Measurements from ENCODE around the gene WRNIP1. TPM values are rescaled to one million over a fixed set of nuclear protein-coding genes. Genes with fewer than 3 reads are reported as not detected.
A peak's percentile ranks its signal among the peaks of the same experiment; 100 is the strongest.

The WRNIP1 gene
- total RNA-seq, 1 experiment from 2014 or later, result 51.7 TPM

GRCh38 chr6:2745246-2745645 lies 19.9 kb upstream of the WRNIP1 start:
- no peaks in the 10 kb centered on the region for H3K27me3 ChIP-seq (replicated peaks; ENCODE audit: control insufficient read depth, insufficient read depth, low read length)
- no TSS peak for BruUV-seq (replicated peaks)
- CTCF ChIA-PET, result interaction anchor here (0.6 kb wide), 1 partner anchor 219 kb away, joined by 3 read pairs; no protein-coding TSS in a partner anchor
- no peak for TF ChIP-seq CTCF (IDR thresholded peaks at IDR 0.05; ENCODE audit: insufficient read depth in 1 of 2, low read depth in 1 of 2, low read length in 1 of 2, severe bottlenecking in 1 of 2, unreplicated experiment in 1 of 2)
- Mint-ChIP-seq H3K4me3 (ENCODE audit: unreplicated experiment) (no peak overlapping the region), H3K27me3 (ENCODE audit: insufficient read depth, unreplicated experiment) (no peaks in the 10 kb centered on the region), H3K9me3 (ENCODE audit: unreplicated experiment) (no peaks in the 10 kb centered on the region), H3K36me3 (ENCODE audit: insufficient read depth, unreplicated experiment) (no peaks in the 10 kb centered on the region), H3K27ac (ENCODE audit: unreplicated experiment) (peak overlapping the region; percentile 41), H3K4me1 (ENCODE audit: low read depth, unreplicated experiment) (peaks cover 17% of the 10 kb centered on the region)
- no peak for DNase-seq
- peaks cover 13% of the 10 kb centered on the region for H3K4me1 ChIP-seq
- H3K36me3 ChIP-seq (ENCODE audit: control insufficient read depth, insufficient read depth, low read length), result no peaks in the 10 kb centered on the region
- intact Hi-C loops (cut with micrococcal nuclease; ENCODE audit: unreplicated experiment), result no loop called here
- POLR2A ChIA-PET, result no interaction called here
- no peak overlapping the region for H3K4me3 ChIP-seq (ENCODE audit: low read depth, low read length)
- H3K9me3 ChIP-seq, result no peaks in the 10 kb centered on the region

- no peak overlapping the region for H3K4me3 ChIP-seq (ENCODE audit: low read depth, low read length)
- H3K27me3 ChIP-seq (replicated peaks; ENCODE audit: control insufficient read depth, insufficient read depth, low read length), result no peaks in the 10 kb centered on the region
- H3K4me3 Mint-ChIP-seq (ENCODE audit: unreplicated experiment), result no peak overlapping the region
- no peak overlapping the region for H3K27ac Mint-ChIP-seq (ENCODE audit: unreplicated experiment)
- H3K36me3 ChIP-seq (ENCODE audit: control insufficient read depth, insufficient read depth, low read length), result no peaks in the 10 kb centered on the region
- peaks cover 13% of the 10 kb centered on the region for H3K4me1 ChIP-seq
- intact Hi-C loops (cut with micrococcal nuclease; ENCODE audit: unreplicated experiment), result no loop called here
- POLR2A ChIA-PET, result no interaction called here
- no peaks in the 10 kb centered on the region for H3K9me3 ChIP-seq
- CTCF ChIA-PET, result interaction anchor here (0.6 to 1.8 kb wide), 4 partner anchors 8 to 636 kb away, joined by 3 to 10 read pairs (median 4); partner anchors contain the start of gene WRNIP1
- BruUV-seq (replicated peaks), result no TSS peak
- no peak for TF ChIP-seq CTCF (IDR thresholded peaks at IDR 0.05; ENCODE audit: insufficient read depth in 1 of 2, low read depth in 1 of 2, low read length in 1 of 2, severe bottlenecking in 1 of 2, unreplicated experiment in 1 of 2)
- H3K27me3 Mint-ChIP-seq (ENCODE audit: insufficient read depth, unreplicated experiment), result no peaks in the 10 kb centered on the region
- H3K9me3 Mint-ChIP-seq (ENCODE audit: unreplicated experiment), result no peaks in the 10 kb centered on the region
- peaks cover 17% of the 10 kb centered on the region for H3K4me1 Mint-ChIP-seq (ENCODE audit: low read depth, unreplicated experiment)
- H3K36me3 Mint-ChIP-seq (ENCODE audit: insufficient read depth, unreplicated experiment), result no peaks in the 10 kb centered on the region
- no peak for DNase-seq
These were observed 18.6 kb upstream of the WRNIP1 start for GRCh38 chr6:2746557-2747061.

GRCh38 chr6:2748183-2748582 lies 17.0 kb upstream of the WRNIP1 start:
- Mint-ChIP-seq H3K4me1 (ENCODE audit: low read depth, unreplicated experiment) (peaks cover 17% of the 10 kb centered on the region), H3K9me3 (ENCODE audit: unreplicated experiment) (no peaks in the 10 kb centered on the region), H3K4me3 (ENCODE audit: unreplicated experiment) (no peak overlapping the region), H3K27me3 (ENCODE audit: insufficient read depth, unreplicated experiment) (no peaks in the 10 kb centered on the region), H3K36me3 (ENCODE audit: insufficient read depth, unreplicated experiment) (no peaks in the 10 kb centered on the region), H3K27ac (ENCODE audit: unreplicated experiment) (no peak overlapping the region)
- H3K9me3 ChIP-seq, result no peaks in the 10 kb centered on the region
- TF ChIP-seq CTCF (IDR thresholded peaks at IDR 0.05; ENCODE audit: insufficient read depth in 1 of 2, low read depth in 1 of 2, low read length in 1 of 2, severe bottlenecking in 1 of 2, unreplicated experiment in 1 of 2), result no peak
- DNase-seq, result no peak
- no peaks in the 10 kb centered on the region for H3K27me3 ChIP-seq (replicated peaks; ENCODE audit: control insufficient read depth, insufficient read depth, low read length)
- POLR2A ChIA-PET, result no interaction called here
- no peaks in the 10 kb centered on the region for H3K36me3 ChIP-seq (ENCODE audit: control insufficient read depth, insufficient read depth, low read length)
- H3K4me1 ChIP-seq, result peaks cover 13% of the 10 kb centered on the region
- CTCF ChIA-PET, result no interaction called here
- intact Hi-C loops (cut with micrococcal nuclease; ENCODE audit: unreplicated experiment), result no loop called here
- H3K4me3 ChIP-seq (ENCODE audit: low read depth, low read length), result no peak overlapping the region
- no TSS peak for BruUV-seq (replicated peaks)
